NK-92 (cell line): Measurements from ENCODE around the gene NTHL1.
"Not testable (repeated sequence)": the region's sequence is repeated elsewhere in the genome, so short reads cannot be mapped to it uniquely, and the experiment has no call there.

Source experiments
- DNase-seq: peaks from one replicate; lab custom pipeline; 2025; ENCODE audit not compliant: unreplicated experiment; lab: John Stamatoyannopoulos, UW

The NTHL1 gene

DNA sequence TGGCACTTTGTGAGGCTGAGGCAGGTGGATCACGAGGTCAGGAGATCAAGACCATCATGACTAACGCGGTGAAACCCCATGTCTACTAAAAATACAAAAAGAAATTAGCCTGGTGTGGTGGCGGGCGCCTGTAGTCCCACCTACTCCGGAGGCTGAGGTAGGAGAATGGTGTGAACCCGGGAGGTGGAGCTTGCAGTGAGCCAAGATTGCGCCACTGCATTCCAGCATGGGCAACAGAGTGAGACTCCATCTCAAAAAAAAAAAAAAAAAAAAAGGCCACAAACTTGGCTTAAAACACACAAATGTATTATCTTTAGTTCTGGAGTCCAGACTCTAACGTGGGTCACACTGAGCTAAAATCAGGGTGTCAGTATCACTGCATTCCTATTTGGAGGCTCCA lies 35.9 kb downstream of the NTHL1 start:
- DNase-seq = not testable (repeated sequence)

DNA sequence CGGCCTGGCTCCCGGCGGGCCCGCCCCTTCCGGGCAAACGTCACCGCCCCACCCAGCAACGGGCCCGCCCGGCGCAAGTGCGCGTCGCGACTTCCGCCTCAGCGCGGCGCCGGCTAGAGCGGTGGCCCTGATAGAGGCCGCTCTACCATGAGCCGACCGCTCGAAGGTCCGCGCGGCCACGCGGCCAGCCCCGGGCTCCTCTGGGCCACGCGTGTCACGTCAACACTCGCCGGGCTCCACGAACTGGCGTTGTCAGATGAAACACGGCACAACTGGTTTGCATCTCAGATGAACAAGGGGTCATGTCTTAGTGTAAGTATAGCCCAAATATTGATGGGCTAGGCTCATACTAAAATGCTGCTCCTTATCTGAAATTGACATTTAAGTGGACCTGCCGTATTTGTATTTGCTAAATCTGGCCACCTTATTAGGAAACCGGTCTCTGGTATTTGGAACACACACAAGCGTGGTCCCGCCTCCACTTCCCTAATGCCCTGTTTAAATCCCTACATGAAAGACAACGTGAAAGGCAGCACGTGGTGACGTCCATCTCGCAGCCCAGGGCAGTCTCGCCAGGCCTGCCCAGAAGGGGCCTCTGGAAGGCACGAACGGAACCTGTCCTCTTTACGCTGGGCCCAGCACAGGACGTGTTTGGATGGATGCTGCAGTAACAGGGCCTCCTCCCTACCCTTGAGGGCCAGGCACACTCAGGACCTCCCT lies 37.7 kb downstream of the NTHL1 start, which contains the start of gene ZNF598:
Gene ZNF598, minus strand, starts transcription at position 31 of the 720 bp plus-strand sequence.
- DNase-seq = no peak

DNA sequence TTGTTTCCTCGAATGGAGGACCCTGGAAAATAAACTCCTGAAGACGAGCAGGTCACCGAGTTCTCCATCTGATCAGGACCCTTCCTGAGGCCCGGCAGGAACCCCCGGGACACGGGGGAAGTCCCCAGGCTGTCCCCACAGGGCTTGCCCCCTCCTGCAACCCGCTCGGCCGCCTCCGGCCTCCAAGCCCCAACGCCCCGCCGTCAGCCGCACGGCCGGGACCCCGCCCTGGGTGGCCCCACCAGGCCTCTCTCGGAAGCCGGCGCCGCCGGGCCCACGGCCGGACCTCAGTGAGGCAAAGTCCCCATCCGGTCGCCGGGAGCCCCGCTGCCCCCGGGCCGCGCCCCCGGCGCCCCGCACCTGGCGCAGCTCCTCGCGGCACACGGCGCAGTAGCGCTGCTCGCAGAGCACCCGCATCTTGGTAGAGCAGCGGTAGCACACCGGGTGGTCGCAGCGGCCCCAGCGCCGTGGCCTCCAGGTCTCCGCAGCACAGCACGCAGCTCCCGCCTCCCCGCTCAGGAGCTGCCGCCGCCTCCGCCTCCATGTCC lies 38.4 kb downstream of the NTHL1 start:
- DNase-seq = no peak

DNA sequence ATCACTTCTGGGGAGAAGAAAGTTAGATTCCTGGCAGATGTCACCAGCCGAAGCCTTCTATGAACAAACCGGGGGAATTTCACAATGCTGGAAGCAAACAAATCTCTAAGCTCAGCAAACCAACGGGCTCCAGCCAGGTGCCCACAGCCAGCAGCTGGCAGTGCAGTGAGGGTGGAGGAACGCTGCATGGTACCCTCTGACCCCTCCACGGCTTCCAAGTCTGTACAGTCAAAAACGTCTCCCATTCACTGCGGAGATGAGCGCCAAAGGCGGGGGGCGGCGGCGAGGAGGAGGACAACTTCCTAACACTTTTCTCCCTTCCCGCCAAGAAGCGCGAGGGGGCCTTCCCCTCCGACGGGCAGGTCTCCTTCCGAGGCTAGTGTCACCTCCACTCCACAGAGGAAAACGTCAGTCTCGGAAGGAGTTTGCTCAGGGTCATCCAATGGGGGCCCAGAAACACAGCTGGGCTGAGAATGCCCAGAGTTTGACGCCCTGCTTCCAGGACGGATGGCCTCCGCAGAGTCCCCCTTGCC lies 38.9 kb downstream of the NTHL1 start:
- no peak for DNase-seq

DNA sequence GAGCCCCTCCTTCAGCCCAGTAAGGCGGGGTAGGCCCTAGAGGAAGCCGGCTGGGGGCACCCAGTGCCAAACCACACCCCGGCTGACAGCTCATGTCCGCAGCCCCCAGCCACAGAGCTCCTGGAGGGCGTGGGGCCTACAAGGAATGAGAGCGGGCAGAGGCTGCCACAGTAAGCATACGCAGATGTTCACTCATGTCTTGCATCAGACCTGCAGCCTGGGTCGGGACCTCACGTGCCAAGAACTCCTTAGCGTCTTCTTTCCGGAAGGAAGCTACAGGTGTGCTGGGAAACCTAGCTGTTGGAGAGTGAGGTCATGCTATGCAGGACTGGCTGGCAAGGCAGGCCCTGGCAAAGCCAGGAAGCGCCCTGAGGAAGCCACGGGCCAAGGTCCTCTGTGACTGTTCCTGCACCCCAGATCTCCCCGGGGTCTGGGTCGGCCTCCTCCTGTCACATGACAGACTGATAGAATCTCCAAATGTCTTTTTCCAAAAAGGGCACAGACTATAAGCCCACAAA lies 39.6 kb downstream of the NTHL1 start:
- DNase-seq = no peak

DNA sequence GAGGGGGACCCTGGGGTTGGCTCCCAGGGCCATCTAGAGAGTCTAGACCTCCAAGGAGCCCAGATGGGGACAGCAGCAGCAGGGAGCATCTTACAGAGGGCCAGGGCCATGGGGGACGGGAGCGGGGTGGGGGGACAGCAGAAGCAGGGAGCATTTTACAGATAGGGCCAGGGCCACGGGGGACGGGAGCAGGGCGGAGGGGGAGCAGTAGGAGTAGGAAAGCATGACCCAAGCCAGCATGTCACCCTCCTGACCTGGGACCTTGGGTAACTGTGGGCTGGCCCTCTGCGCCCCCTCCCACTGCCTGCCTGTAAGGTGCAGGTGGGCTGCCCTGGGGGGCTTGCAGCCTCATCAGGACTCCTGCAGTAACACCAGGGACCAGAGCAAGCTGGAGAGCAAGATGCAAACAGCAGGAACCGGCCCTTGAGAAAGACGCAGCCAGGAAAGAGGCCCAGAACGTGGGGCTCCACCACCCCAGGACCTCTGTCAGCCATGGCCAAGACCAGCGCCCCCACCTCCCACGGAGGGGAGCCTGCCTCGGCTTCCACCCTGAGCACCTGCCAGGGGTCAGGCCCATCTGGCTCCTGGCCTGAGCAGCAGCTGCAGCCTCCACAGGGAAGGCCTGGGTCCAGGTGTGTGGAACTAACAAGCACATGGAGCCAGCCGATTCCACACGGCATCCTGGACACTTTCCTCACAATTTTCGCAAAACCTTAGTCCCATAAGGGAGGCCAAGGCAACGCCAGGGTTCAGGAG lies 40.4 kb downstream of the NTHL1 start:
- DNase-seq = no peak

DNA sequence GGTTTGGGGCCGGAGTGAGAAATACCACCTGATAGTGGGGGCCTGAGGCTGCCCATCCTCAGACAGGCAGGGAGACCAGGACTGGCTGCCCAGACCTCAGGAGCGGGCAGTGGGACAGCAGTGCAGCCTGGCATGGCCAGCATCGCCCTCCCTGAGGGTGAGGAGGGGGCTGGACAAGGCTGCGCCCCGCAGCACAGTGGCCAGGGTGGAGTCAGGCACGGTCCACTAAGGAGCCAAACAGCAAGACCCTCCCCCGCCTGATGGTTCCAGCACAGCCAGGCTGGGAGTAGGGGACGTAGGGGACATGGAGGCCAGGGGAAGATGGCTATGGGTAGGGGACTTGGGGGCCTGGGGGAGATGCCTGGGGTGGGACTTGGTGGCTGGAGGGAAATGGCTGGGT lies 41.3 kb downstream of the NTHL1 start:
- DNase-seq = no peak

DNA sequence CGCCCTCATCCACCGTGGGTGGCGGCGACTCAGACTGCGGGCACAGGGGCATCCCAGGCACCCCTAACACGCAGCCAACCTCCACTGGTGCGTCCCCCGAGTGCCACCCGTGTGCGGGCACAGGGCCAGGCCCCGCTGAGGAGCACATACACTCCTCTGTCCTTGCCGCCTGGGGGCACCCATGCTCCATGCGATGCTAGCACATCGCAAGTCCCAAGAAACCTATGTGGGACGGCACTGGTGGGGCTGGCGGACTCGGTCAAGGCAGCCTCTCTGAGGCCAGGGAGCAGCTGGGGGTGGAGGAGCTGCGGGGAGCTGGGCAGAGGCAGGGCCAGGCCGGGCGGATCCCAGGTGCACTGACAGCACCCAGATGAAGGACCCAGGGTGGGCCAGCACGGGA lies 42.0 kb downstream of the NTHL1 start:
- DNase-seq = no peak

DNA sequence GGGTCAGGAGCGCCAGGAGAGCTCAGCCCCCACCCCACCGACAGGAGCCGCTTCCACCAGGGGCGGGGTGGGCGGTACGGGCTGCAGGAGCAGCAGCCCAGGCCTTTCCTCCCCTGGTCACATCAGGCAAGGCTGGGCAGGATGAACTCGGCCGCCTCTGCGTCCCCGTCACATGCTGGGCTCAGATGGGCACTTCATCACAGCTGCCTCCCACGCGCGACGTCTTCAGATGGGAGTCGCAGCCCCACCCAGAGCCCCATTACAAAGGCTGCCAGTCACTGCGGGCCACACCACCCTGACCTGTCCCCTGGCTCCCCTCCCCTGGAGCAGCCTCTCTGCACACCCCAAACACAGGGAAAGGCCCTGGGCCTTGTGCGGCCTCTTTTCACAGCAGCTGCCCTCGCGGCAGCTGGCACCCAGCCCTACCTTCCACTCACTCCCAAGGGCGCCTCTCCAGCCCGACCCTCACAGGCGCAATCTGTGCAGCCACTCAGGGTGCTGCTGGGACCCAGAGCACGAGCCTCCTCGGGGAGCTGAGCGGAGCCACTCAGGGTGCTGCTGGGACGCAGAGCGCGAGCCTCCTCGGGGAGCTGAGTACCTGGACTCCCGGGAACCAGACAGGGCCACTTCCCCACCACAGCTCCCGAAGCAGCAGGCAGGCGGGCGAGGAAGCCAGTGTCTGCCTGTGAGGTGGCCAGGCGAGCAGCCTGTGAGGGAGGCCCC lies 42.7 kb downstream of the NTHL1 start:
- DNase-seq = no peak

DNA sequence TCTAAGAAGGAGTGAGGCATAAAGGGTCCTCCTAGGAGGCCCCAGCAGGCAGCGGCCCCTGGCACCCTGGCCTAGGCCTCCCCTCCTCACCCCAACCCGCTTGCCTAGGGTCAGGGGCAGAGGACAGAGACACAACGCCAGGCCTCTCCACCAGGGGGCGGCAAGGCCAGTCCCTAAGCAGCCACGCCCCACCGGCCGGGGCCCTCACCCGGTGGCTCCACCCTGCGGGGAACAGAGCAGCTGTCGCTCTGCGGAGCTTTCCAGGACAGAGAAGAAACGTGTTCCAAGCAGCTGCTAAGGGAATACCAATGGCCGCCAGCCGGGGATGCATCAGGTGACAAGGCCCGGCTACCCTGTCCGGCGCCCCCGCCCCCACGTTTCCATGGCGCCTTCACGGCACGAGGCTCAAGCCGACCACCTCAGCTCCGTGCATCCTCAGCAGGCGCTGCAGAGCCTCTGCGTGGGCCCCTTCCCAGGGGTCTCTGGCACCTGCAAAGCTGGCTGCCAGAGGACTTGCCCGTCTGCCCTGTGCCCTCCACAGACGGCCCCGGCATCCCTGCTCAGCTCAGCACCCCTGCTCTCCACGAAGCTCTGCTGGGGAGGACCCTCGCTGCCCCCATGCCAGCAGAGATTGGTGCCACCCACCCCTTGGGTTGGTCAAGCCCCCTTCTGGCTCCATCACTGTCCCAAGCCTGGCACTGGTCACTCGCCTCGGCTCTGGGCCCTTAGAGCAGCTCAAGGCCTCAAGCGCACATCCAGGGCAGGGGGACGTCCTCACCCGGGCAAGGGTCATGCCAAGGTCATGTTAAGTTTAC lies 43.6 kb downstream of the NTHL1 start:
- no peak for DNase-seq

DNA sequence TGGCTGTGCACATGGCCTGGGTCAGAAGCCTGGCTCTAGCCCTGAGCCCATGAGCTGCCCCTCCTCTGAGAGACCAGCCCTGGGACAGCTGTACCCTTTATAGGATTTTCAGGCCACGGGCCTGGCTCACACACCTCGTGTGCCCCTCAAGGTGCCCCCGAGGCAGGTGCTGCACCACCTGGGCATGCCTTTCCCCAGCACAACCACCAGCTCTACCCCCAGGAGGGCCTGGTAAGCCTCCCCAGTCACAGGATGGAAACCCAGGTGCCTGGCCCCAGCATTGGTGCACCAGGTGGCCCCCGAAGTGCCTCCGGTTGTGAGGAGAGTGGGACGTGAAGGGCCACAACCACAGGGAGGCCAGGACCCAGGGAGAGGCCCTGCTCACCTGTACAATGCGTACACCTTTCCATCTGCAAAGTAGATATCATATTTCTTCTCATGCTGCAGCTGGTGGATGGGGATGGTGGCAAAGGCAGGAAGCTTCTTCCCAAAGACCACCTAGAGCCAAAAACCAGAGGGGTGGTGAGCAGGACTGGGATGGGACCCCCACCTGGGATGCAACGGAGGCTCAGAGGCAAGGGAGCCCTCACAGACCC lies 44.3 kb downstream of the NTHL1 start:
- no peak for DNase-seq

DNA sequence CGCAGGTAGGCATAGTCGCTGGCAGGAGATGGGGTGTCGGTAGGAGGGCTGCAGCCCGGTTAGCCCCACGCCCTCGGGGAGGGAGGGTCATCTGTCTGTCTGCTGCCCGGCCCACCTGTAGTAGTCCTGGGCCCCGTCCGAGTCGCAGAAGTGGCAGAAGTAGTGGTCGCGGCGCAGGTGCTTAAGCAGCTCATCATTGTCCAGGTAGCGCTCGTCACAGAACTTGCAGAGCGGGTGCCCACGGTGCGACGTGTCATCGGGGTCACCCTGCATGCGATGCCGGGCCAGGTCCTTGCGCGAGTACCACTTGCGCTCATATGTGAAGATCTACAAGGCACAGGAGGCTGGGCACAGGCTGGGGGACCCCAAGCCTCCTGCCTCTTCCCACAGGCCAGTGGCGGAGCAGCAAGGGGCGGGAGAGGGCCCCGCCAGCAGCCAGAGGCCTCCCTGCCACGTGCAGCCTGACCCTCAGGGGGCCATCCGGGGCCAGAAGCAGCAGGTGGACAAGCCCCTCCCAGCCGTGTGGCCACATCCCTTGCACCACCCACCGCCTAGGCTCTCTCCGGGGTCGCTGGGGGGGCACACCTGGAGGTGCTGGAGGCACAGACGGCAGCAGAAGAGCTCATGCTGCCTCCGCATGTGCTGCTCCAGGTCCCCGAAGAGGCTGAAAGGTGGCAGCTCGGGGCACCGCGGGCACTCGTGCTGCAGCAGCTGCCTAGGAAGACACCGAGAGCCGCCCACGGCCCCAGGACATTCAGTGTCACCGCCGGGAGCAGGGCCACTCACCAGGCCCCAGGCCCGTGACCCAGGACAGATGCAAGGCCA lies 45.0 kb downstream of the NTHL1 start:
- no peak for DNase-seq

DNA sequence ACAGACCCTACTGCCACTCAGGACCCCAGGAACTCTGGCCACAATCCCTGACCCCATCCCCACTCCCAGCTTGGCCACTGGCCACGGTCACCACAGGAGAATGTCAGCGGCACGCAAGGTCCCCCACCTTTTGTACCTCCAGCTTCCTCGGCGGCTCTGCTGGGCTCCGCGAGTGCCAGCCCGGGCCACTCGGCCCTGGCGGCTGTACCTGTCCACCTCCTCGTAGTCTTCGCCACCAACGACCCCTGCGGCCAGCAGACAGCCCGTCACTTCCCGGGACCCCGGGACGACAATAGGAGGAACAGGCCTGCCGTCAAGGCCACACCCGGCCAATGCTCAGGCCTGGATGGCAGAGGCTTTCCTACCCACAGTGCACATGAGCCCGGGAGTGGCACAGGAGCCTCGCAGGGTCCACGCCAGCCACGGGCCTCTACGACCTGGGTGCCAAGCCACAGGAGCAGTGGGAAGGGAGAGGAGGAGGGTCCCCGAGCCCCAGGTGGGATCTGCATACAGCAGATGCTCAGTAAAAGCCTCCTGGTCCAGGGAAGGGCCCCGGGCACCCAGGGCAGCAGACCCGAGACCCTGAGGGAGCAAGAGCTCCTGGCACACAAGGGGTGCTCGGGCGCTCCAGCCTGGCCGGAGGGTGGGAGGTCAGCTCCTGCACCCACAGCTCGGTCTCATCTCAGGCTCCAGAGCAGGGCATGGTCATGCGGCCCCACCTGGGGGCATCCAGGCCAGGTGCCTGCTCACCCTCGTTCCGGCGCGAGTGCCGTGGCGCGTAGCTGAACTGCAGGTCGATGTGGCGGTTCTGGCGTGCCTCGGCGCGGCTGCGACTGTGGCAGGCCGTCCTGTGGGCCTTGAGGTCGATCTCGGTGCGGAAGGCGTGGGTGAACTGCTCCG lies 45.9 kb downstream of the NTHL1 start:
- DNase-seq = no peak

DNA sequence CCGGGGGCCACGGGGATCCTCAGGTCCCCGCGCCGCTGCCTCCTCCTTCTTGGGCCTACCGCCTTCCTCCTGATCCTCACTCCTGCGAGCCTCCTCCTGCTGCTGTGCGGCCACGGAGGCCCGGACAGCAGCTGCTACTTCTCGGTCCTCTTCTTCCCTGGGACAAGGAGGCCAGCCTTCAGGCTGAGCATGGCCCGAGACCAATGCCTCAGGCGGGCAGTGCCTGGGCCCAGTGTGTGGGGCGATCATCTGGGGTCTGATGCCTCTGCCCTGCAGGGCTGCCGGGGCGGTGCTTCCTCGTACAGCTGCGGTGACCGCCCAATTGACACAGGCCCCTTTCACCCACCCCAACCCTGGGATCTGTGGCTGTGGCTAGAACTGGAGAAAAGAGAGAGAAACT lies 46.6 kb downstream of the NTHL1 start:
- DNase-seq = no peak

DNA sequence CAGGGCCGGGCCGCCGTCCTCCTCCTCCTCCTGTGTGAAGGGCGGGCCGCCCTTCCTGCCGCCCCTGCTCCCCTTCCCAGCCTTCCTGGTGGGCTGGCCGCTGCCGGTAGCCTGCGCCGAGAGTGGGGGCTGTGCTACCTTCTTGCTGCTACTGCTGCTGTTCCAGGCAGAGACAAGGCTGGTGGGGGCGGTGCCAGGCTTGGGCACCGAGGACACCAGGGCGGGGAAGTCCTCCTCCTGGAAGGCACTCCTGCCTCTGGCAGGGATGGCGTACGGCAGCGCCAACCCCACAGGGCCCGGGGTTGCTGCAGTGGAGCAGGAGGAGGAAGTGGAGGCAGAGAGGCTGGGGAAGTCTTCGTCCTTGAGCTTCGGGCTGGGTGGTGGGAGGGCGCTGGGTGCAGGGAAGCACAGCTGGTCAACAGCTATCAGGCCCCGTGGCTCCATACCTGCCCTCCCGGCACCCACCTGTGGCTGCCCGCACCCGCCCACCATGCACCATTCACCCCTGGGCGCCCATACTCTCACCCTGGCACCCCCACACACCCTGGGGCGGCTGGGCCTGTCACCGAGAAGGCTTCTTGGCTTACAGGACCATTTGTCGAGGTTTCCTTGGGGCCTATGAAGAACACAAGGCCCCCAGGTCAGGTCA lies 47.6 kb downstream of the NTHL1 start:
- DNase-seq = no peak

DNA sequence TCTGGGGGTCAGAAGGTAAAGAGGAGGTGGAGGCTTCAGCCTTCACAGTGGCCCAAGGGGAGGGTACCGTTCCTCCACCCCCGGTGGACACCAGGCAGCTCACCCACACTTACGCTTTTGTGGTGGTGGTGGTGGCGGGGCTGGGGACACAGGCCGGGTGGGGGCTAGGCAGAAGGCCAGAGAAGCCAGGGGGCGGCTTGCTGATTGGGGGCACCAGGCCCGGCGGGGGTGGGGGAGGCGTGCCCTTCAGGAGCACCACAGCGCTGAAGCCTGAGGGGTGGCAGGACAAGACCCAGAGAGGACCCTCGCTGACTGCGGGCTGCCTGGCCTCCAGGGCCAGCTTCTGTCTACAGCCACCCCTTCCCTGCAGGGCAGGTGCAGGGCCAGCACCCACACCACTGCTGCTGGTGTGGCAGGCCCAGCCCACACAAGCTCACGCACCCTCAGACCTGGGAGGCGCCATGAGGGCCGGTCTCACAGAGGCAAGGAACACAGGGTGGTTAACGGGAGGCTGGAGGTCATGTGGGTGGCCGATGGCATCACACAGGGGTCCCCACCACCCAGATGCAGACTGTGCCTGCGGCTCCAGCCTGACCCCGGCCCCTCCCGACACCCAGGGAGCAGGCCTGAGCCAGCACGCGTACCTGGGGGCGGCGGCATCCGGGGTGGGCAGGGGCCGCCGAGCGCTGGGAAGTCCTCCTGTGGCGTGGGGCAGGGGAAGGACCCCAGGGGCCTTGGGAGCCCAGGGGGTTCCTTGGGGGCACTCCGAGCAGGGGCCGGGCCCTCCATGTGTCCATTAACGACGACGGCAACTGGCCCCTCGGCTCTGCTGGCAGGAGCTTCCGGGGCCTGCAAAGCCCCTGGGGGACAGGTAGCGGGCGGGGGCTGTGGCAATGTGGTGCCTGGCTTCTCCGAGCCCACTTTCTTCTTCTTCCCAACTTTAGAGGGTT lies 48.5 kb downstream of the NTHL1 start:
- DNase-seq = no peak
